SH-SY5Y (cell line): ENCODE data around the gene PNPLA5.

Source experiments
- GATA2 ChIP-seq: IDR thresholded peaks from 2 replicates; pipeline ENCODE4 v1.6.1; 2011; ENCODE audit warnings: mild to moderate bottlenecking, low read depth, low read length
- GATA3 ChIP-seq: IDR thresholded peaks from 2 replicates; pipeline ENCODE4 v1.6.1; 2011; ENCODE audit warnings: low read depth, mild to moderate bottlenecking, low read length, moderate library complexity

DNA sequence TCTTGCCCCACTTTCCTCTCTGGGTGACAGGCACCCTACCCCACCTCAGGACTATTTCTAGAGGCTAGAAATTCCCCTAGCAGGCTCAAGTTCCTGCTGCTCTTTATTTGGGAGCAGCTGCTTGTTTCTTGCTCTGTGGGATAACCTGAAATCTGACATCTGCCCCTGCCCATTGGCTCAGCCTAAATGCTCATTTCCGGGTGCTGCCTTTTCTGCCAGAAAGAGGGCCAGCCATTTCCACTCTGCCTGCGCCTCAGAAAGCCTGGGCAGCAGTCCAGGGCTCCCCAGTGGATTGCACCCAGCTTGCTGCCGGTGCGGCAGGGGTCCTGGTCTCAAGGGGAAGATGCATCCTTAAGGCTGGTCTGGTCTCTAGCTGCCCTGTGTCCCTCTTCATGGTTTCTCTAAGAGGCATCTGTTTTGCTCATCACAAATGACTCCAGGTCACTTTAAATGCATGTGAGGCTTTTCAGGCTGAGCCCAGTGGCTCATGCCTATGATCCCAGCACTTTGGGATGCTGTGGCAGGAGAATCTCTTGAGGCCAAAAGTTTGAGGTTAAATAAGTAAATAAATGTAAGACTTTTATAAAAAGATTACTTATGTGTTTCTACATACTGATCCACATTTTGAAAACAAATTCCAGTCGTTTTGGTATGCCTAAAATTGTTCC, 10.3 kb upstream of the PNPLA5 start:
- TF ChIP-seq GATA2: no peak
- TF ChIP-seq GATA3: no peak
